Astrocyte of the spinal cord (primary cell): Measurements from ENCODE around the gene RHBG.

Experiments used
- DNase-seq: peaks from one replicate; pipeline ENCODE4 v3.0.0; 2011; ENCODE audit warnings: low read depth, low spot score
- H3K4me3 ChIP-seq: 2 replicates; pipeline ENCODE4 v1.5.1; 2011; ENCODE audit warnings: low read depth, mild to moderate bottlenecking, low read length, moderate library complexity
- in situ Hi-C: cut with HindIII; loops from 2 replicates; pipeline ENCODE4 v1.10.0; 2017; ENCODE audit warnings: low sequenced_read_pairs
- TF ChIP-seq, protein P1 (sequence below): IDR thresholded peaks from 2 replicates; pipeline ENCODE4 v1.5.1; 2012; ENCODE audit warnings: low read depth, mild to moderate bottlenecking, low read length, inconsistent platforms

Gene RHBG

DNA sequence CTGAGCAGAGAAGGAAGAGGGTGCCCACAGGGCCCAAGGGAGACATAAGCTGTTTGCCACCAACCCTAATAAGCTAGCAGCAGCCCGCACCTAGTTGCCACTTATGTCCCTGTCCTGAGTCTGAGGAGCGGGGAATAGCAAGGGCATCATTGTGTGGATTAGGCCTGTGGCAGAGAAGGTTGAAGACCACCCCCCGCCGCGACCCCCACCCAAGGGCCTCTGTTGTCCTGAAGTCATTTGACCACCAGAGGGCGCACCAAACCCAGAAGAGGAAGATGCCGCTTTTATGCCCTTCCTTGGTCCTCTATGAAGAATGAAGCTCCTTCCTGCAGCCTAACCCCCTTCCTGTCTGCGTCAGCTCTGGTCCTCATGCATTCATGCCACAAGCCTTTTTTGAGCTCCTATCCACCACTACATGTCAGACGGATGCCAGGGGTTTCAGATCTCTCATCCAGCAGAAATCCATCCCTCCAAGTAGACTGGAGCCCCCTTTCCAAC is 16.6 kb downstream of the RHBG start:
- TF ChIP-seq, protein P1, sequence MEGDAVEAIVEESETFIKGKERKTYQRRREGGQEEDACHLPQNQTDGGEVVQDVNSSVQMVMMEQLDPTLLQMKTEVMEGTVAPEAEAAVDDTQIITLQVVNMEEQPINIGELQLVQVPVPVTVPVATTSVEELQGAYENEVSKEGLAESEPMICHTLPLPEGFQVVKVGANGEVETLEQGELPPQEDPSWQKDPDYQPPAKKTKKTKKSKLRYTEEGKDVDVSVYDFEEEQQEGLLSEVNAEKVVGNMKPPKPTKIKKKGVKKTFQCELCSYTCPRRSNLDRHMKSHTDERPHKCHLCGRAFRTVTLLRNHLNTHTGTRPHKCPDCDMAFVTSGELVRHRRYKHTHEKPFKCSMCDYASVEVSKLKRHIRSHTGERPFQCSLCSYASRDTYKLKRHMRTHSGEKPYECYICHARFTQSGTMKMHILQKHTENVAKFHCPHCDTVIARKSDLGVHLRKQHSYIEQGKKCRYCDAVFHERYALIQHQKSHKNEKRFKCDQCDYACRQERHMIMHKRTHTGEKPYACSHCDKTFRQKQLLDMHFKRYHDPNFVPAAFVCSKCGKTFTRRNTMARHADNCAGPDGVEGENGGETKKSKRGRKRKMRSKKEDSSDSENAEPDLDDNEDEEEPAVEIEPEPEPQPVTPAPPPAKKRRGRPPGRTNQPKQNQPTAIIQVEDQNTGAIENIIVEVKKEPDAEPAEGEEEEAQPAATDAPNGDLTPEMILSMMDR = peak; percentile 84
- DNase-seq = peak; percentile 47
- no peak overlapping the region for H3K4me3 ChIP-seq
- in situ Hi-C loops = no loop called here

DNA sequence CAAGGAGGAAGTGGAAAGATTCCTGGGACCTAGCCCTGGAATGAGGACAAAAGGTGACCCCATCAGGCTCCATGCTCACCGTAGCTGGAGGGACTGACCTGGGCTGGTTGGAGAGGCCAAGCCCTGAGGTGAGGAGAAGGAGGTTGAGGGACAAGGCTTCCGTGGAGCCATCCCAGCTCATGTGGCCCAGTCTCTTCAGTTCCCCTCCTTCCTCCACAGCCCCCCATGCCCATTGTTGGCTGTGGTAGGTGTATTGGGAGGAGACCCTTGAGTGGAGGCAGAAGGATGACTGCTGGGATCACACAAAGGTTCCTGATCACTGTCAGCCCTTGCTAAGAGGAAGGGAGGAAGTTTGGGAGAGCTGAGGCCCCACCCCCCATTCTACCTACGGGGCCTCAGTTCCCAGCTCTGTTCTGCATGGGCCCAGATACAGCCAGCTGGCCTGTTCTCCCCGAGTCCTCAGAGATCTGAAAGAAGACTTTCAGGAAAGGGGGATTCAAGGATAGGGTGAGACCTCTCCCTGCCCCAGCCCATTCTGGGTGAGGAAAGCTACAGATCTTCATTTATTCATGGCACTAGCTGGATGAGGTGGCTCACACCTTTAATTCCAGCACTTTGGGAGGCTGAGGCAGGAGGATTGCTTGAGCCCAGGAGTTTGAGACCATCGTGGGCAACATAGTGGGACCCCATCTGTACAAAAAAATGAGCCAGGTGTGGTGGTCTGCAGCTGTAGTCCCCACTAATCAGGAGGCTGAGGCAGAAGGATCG is 17.3 kb downstream of the RHBG start:
- in situ Hi-C loops = no loop called here
- H3K4me3 ChIP-seq = no peak overlapping the region
- DNase-seq = no peak
- TF ChIP-seq, protein P1 = no peak

DNA sequence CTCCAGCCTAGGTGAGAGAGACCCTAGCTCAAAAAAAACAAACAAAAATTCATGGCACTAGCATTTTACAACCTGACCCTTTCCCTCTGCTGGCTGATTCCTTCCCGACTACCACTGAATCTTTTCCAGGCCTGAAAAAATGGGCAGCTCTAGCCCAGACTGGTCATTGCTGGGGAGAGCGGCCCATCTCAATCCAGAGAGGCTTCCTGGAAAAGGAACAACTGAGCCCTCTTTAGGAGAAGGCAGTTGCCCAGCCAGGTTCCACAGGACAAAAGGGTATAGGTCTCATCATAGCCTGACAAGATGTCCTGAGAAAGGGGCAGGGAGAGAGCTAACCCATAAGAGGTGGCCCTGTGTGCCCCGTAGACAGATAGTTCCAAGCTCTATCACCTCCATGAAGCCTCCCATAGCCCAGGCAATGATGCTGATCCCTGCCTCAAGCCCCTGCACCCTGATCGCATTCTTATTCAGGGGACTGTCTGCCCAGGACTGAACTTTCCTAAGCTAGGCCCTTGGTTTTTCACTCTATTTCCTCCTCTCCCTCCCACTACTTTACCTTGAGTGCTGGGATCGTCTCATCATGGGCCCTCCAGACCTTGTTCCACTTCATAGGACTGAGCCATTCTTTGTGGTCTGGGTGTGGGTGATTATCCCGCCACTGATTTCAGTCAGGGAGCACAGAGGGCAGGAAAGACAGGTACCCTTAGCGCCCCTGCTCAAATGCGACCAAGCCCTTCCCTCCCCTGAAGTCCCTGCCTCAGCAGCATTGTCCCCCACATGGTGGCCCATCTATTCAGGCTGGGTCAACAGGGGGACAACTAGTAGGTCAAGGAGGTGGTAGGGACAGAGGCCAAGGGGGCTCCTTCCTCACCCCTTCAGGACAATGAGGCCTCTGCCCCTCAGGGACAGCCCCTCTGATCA is 18.2 kb downstream of the RHBG start:
- no peak overlapping the region for H3K4me3 ChIP-seq
- in situ Hi-C loops = no loop called here
- no peak for DNase-seq
- TF ChIP-seq, protein P1 = no peak

DNA sequence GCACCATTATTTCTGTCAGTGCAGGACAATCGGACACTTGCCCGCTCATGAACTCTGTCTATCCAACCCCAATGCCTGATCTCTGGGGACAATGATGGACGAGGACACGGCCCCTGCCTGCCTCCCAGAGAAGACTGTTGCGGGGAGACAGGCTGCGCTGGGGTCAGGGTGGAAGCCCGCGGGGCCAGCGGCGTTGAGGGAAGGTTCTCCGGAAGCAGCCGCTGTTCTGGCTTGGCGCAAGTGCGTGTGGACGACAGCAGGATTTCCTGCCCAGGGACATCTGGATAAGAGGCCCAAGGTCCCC is 18.8 kb downstream of the RHBG start:
- in situ Hi-C loops = no loop called here
- TF ChIP-seq, protein P1 = no peak
- no peak overlapping the region for H3K4me3 ChIP-seq
- no peak for DNase-seq

DNA sequence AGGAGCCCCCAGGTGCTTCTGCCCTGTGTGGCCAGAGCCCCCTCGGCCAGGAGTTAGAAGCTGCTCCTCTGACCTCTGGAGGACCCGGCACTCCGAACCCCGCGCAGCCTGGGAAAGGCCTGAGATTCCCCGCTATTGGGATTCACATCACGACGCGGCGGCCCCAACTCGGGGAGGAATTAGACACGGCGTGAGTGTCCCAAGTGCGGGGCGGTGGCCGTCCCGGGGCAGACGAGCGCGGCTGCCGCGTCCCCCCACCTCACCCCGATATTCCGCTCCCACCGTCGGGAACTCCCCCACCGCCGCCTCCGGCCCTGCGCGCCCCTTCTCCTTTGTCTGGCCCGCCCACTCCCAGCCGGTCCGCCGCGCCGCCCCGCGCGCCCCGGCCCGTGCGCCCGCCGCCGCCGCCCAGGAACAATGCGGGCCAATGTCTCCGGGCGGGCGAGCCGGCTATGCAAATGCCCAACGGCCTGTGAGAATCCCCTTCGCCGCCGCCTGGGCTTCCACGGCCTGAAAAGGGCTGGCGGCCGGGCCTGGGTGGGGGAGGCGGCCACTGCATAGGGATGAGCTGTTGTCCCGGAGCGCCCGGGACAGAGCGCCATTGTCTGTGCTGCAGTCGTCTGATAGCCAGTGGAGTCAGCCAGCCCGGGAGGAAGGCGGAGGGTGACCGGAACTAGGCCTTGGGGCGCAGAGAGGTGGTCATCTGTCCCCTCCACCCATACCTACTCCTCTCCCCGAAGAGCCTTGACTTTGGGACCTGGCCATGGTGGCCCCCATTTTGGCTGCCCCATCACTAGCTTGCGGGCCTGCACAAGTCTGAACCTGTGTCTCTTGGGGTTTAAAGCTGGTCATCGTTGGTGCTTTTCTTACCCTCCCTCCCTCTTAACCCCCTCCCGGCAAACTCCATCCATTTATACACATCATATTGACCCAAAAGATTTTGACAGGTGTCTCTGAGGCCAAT is 19.4 kb downstream of the RHBG start:
- DNase-seq = no peak
- H3K4me3 ChIP-seq = no peak overlapping the region
- TF ChIP-seq, protein P1 = no peak
- in situ Hi-C loops = no loop called here

DNA sequence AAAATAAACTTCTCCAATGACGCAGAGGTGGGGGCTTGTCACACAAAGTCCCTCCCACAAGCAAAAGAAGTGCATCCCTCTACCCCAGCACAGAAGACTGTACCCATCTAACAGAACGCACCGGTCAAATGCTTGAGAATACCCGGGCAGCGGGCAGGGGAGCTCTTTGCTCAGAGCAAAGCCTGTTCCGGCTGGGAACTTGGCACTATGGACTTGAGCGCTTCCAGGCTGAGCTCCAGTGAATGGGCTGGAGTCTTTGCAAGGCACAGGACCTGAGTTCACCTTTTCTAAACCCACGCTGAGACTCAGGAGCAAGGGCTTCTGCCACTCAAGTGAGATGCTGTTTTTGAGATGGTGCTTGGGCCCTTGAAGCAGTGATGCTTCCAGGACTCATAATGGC is 20.3 kb downstream of the RHBG start:
- H3K4me3 ChIP-seq = no peak overlapping the region
- no peak for DNase-seq
- TF ChIP-seq, protein P1 = no peak
- in situ Hi-C loops = no loop called here
